ENCODE results near the gene NPHP3.

The NPHP3 gene

GRCh38 chr3:132690040-132690439, 32.2 kb downstream of the NPHP3 start:
- DNase-seq (ENCODE audit: low read depth) = no peak

- DNase-seq (ENCODE audit: low read depth) = no peak
Observed at GRCh38 chr3:132682201-132682600, 40.0 kb downstream of the NPHP3 start.

DNA sequence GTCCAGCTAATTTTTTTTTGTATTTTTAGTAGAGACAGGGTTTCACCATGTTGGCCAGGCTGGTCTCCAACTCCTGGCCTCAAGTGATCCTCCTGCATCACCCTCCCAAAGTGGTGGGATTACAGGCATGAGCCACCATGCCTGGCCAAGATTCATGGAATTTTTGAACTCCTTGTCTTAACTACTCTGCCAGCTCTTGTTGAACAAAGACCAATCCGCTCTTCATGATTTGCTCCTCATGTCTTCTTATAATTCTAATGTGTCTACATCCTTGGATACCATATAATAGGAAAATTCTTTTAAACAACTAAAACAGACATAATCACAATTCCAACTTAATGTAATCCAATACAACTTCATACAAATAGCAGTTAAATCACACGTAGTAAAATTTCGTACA, 40.8 kb downstream of the NPHP3 start:
- no peak for DNase-seq (ENCODE audit: low read depth)

DNA sequence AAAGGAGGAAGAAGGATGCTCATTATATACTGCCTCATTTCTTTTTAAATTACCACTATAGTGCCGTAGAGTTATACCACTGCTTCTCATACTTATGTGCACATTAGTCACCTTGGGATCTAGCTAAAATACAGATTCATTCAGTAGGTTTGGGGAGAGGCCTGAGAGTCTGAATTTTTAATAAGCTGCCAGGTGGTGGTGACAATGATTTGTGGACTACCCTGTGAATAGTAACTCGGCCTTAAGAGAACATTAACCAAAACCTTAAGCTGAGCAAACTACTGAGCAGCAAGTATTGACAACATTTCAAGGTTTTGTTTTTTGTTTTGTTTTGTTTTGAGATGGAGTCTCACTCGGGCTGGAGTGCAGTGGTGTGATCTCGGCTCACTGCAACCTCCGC, 42.3 kb downstream of the NPHP3 start:
- no peak for DNase-seq (ENCODE audit: low read depth)

DNA sequence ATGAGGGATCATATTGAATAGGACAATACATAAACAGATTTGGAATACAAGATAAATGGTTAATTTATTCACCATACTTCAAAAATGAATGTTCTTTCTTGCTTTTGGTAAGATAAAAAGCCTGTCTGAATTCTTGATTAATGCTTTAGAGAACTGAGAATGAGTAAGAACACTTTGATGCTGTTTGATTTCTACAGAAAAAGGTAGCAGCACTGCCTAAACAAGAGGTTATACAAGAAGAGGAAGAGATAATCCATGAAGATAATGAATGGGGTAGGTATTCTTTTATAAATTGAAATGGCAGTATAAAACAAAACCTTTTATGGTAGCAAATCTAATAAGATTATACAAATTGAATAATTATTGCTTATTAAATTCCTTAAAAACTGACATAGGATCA, 46.8 kb downstream of the NPHP3 start:
- DNase-seq (ENCODE audit: low read depth) = no peak

DNA sequence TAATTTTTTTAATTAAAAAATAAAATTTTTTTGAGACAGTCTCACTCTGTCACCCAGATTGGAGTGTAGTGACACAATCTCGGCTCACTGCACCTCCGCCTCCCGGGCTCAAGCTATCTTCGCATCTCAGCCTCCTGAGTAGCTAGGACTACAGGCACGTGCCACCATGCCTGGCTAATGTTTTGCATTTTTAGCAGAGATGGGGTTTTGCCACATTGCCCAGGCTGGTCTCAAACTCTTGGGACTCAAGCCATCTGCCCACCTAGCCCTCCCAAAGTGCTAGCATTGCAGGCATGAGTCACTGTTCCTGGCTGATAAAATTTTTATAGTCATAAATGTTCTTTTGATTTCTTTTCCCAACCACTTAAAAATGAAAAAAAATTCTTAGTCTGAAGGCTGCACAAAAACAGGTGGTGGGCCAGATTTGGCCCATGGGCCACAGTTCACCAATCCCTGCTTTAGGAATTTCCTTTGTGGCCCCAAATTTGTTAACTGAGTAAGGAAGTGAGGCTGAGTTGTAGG, 52.9 kb downstream of the NPHP3 start:
- no peak for DNase-seq (ENCODE audit: low read depth)

DNA sequence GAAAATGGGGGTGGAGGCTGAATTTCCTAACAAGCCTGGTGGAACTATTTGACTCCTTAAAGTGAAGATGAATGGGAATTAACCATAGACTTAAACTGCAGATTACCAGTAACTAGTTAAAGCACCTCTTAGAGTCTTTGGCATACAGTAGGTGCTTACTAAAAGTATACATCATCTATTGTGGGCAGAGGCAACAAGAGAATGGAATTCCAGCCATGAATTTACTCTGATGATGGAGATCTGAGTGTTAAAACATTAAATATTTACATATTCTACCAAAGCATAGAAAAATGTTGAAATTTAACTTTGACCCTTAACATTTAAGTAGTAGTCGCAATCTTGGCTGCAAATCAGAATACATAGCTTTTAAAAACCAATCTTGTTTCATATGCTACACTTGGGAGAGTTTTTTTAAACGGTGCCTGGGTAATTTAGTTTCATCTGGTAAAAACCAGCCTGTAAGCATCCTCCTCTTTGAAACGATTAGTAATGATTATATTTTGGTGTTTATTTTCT, 56.9 kb downstream of the NPHP3 start:
- DNase-seq (ENCODE audit: low read depth) = no peak

DNA sequence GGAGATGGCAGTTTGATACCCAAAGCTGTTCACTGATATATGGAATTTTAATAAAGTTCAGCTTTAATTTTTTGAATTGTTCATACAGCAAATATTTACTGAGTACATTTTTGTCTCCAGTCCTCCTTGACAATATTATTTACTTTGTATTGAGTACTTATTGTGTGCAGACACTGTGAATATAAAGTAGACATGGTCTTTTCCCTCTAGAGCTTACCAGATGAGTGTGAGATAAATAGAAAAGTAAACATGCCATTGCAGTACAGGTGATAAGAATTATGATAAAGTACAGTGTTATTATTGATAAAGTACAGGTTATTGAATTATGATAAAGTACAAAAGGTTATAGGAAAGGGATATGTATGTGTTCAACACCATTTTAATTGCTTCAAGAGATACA, 60.0 kb downstream of the NPHP3 start:
- DNase-seq (ENCODE audit: low read depth) = no peak

- DNase-seq (ENCODE audit: low read depth) = no peak
Observed at GRCh38 chr3:132661101-132661500, 61.1 kb downstream of the NPHP3 start.

DNA sequence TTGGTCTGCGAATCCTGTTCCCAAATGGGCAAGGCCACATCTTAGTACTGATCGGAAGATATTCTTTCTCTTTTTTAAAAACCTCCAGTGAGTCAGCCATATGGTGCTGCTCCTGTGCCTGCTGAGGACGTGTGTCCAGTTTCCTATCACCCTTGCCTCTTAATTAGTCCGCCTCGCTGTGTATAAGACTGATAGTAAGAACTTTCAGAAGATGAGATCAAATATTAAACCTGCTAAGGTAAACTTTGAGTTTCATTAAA, 61.5 kb downstream of the NPHP3 start:
- DNase-seq (ENCODE audit: low read depth) = no peak

GRCh38 chr3:132660052-132660810, 62.0 kb downstream of the NPHP3 start, which contains the start of gene UBA5:
Gene UBA5 (plus strand): TSS chr3:132660329. CDS start chr3:132660538, 209 bp downstream.
- peak; percentile 50 for DNase-seq (ENCODE audit: low read depth)

DNA sequence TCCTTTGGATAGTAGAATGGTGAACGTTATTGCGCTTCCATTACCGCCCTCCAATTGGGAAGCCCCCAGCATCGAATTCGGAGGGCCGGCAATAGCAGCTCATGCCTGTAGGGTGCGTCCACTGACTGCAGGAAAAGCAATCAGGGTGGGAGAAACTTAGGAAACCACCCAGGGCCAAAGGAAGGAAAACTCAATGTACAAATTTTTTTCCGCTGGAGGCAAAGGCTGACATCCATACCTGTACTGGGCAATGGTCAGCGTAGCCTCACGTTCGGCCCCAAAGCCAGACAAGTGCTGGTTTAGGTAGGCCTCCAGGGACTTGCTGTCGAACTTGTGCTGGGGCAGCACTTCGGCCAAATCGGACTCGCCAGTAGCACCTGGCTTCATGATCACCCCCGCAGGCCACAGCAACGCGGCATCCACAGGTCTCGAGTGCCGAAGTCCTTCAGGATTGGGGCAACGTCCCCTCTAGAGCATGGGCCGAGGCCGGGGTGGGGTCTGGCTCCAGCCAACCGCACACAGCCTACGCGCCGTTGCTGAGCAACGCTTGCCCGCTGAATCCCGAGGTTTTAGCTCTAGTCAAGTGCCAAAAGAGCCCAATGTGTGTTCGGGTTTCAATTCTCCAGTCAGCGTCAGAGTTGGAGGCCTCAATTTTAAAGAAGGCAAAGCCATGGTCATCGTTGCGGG, 62.7 kb downstream of the NPHP3 start, which contains the start of gene ACAD11:
ACAD11 (minus strand) TSS at position 445 of the 687 bp plus-strand sequence; CDS start at position 387, 58 bp downstream.
- peak; percentile 1 for DNase-seq (ENCODE audit: low read depth)

- no peak for DNase-seq (ENCODE audit: low read depth)
Observed at GRCh38 chr3:132659000-132659364, 63.2 kb downstream of the NPHP3 start.

- DNase-seq (ENCODE audit: low read depth) = no peak
Observed at GRCh38 chr3:132657869-132658747, 64.1 kb downstream of the NPHP3 start.

GRCh38 chr3:132655471-132655870, 66.7 kb downstream of the NPHP3 start:
- no peak for DNase-seq (ENCODE audit: low read depth)

DNA sequence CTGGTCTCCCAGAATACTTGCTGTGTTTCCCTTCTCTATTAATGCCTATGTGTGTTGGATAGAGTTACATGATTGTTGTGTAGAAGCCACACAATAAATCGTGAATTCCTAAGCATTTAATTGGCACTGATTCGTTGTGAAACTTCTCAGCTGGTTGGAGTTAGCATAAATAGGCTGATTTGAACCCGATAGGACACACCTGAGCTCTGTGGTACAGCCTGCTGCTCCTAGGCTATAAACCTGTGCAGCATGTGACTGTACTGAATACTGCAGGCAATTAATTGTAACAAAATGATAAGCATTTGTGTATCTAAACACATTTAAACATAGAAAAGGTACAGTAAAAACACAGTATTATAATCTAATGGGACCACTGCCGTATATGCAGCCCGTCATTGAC, 67.5 kb downstream of the NPHP3 start:
- no peak for DNase-seq (ENCODE audit: low read depth)

- DNase-seq (ENCODE audit: low read depth) = no peak
Observed at GRCh38 chr3:132654190-132654589, 68.0 kb downstream of the NPHP3 start.

GRCh38 chr3:132652640-132653270, 69.5 kb downstream of the NPHP3 start:
- no peak for DNase-seq (ENCODE audit: low read depth)

- no peak for DNase-seq (ENCODE audit: low read depth)
Observed at GRCh38 chr3:132650153-132650552, 72.1 kb downstream of the NPHP3 start.

- no peak for DNase-seq (ENCODE audit: low read depth)
Observed at GRCh38 chr3:132645058-132645457, 77.2 kb downstream of the NPHP3 start.

GRCh38 chr3:132643366-132643765, 78.8 kb downstream of the NPHP3 start:
- DNase-seq (ENCODE audit: low read depth) = no peak

- no peak for DNase-seq (ENCODE audit: low read depth)
Observed at GRCh38 chr3:132642539-132642847, 79.7 kb downstream of the NPHP3 start.
